Mucosa of descending colon (tissue), 3 donors: ENCODE results near the gene MRM1. TPM values are rescaled to one million over a fixed set of nuclear protein-coding genes. Genes with fewer than 3 reads are reported as not detected.

Source experiments
- ATAC-seq: fragments of 200-7000 bp; cut with Tn5 transposase; one replicate; pipeline ENCODE4 v1.9.1; 2020; ENCODE audit warnings: mild to moderate bottlenecking, moderate library complexity
- DNase-seq, 3 donors: peaks; one replicate each; pipeline ENCODE4 v3.0.0-alpha.2; 2020
- H3K36me3 ChIP-seq: fragments of 200-600 bp; one replicate; pipeline ENCODE4 v1.8.0; 2021; ENCODE audit warnings: low read depth, mild to moderate bottlenecking
- H3K4me1 ChIP-seq: fragments of 200-600 bp; one replicate; pipeline ENCODE4 v1.8.0; 2021; ENCODE audit warnings: low read depth, mild to moderate bottlenecking
- H3K4me3 ChIP-seq: fragments of 200-600 bp; one replicate; pipeline ENCODE4 v1.8.0; 2021; ENCODE audit warnings: mild to moderate bottlenecking
- H3K9me3 ChIP-seq: fragments of 200-600 bp; one replicate; pipeline ENCODE4 v1.8.0; 2021; ENCODE audit warnings: mild to moderate bottlenecking
- CTCF ChIP-seq: fragments of 200-600 bp; IDR thresholded peaks from one replicate; pipeline ENCODE4 v1.8.0; 2022; ENCODE audit warnings: antibody characterized with exemption, mild to moderate bottlenecking
- intact Hi-C, 2 donors: fragments of 100-400 bp; cut with DNase I in 1 of 2; cut with micrococcal nuclease in 1 of 2; formaldehyde crosslinking; loops; one replicate each; pipeline versions ENCODE4 v1.11.0 to v1.11.1; 2022; cut with DNase I, micrococcal nuclease
- total RNA-seq, 3 donors: library from RNA; stranded (reverse); fragmentation: NEBNext Ultra II Directional in 2 of 3; extraction: Animal tissue kit (Norgen Biotek cat#: 25700) in 2 of 3; gene quantifications; one replicate each; pipeline versions ENCODE4 v1.2.1 to v1.2.4, GENCODE V29; 2021 to 2023
- donor health status: DM: no; HTN: no; CAD: no; lungs with moderate emphysema.
- donor health status: DM: no; HTN: no; CAD: no.
- donor health status: DM: no; HTN: yes; CAD: no.

MRM1 gene
- total RNA-seq, 3 donors from 2014 or later: 8.2 to 12.8 (median 8.3) TPM

DNA sequence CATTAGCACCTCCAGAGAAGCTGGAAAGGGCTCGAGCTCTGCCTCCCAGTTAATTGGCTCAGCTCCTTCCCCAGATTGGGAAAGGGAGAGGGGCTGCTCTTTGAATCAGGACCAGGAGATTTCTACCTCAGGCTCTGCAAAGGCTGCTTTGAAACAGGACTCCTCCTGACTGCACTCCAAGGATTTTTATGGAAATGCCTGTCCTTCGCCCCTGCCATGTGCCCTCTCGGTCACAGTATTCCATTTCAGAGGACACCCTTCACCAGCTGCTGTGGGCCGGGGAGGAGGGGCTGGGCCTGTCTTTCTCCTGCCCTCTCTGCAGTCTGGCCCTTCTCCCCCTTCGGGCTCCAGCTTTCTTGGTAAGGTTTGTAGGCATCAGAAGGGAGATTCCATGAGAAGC lies 13.6 kb downstream of the MRM1 start:
- ATAC-seq (no peak), DNase-seq (no peak)
- no peaks in the 10 kb centered on the region for H3K36me3 ChIP-seq
- TF ChIP-seq CTCF: no peak
- intact Hi-C loops: no loop called here
- H3K4me1 ChIP-seq: no peaks in the 10 kb centered on the region
- no peaks in the 10 kb centered on the region for H3K9me3 ChIP-seq
- no peak overlapping the region for H3K4me3 ChIP-seq

- no peaks in the 10 kb centered on the region for H3K36me3 ChIP-seq
- H3K4me3 ChIP-seq: no peak overlapping the region
- intact Hi-C loops: no loop called here
- ATAC-seq: no peak
- H3K9me3 ChIP-seq: no peaks in the 10 kb centered on the region
- no peak for TF ChIP-seq CTCF
- DNase-seq: no peak
- H3K4me1 ChIP-seq: no peaks in the 10 kb centered on the region
Measured at GRCh38 chr17:36616061-36617029, 15.0 kb downstream of the MRM1 start.

GRCh38 chr17:36617773-36618172 lies 16.4 kb downstream of the MRM1 start:
- no peaks in the 10 kb centered on the region for H3K9me3 ChIP-seq
- DNase-seq: no peak
- no peak for ATAC-seq
- H3K4me3 ChIP-seq: no peak overlapping the region
- H3K36me3 ChIP-seq: no peaks in the 10 kb centered on the region
- TF ChIP-seq CTCF: no peak
- intact Hi-C loops: no loop called here
- H3K4me1 ChIP-seq: no peaks in the 10 kb centered on the region

GRCh38 chr17:36623281-36623680 lies 21.9 kb downstream of the MRM1 start:
- no peak overlapping the region for H3K4me3 ChIP-seq
- no peak for DNase-seq
- intact Hi-C loops: loop anchor here in 1 of 2 donors (10.0 kb wide), 1 partner anchor 432 kb away; no protein-coding TSS in a partner anchor
- H3K36me3 ChIP-seq: no peaks in the 10 kb centered on the region
- H3K4me1 ChIP-seq: no peaks in the 10 kb centered on the region
- ATAC-seq: no peak
- no peak for TF ChIP-seq CTCF
- H3K9me3 ChIP-seq: no peaks in the 10 kb centered on the region

- Histone ChIP-seq H3K9me3 (no peaks in the 10 kb centered on the region), H3K36me3 (no peaks in the 10 kb centered on the region), H3K4me3 (no peak overlapping the region), H3K4me1 (no peaks in the 10 kb centered on the region)
- no peak for TF ChIP-seq CTCF
- DNase-seq (no peak), ATAC-seq (no peak)
- intact Hi-C loops: loop anchor here in 1 of 2 donors (10.0 kb wide), 1 partner anchor 430 kb away; no protein-coding TSS in a partner anchor
Measured at GRCh38 chr17:36625188-36625587, 23.8 kb downstream of the MRM1 start.
